HEK293 (cell line): ENCODE data around the gene NXPH4.

Source experiments
- AEBP2 ChIP-seq: fragments of 450-650 bp; formaldehyde crosslinking; IDR thresholded peaks from 2 replicates; pipeline ENCODE4 v1.5.1; 2016; ENCODE audit warnings: missing biosample characterization, missing genetic modification characterization, borderline replicate concordance
- BCL6B ChIP-seq: fragments of 450-650 bp; formaldehyde crosslinking; IDR thresholded peaks from 2 replicates; pipeline ENCODE4 v1.5.1; 2017; ENCODE audit warnings: missing biosample characterization, missing genetic modification characterization
- PATZ1 ChIP-seq: fragments of 450-650 bp; formaldehyde crosslinking; IDR thresholded peaks from 2 replicates; pipeline ENCODE4 v1.5.1; 2016; ENCODE audit warnings: missing biosample characterization, missing genetic modification characterization
- PRDM1 ChIP-seq: fragments of 450-650 bp; formaldehyde crosslinking; IDR thresholded peaks from 2 replicates; pipeline ENCODE4; 2016; ENCODE audit warnings: missing biosample characterization, missing genetic modification characterization
- SCRT2 ChIP-seq: fragments of 450-650 bp; formaldehyde crosslinking; IDR thresholded peaks from 2 replicates; pipeline ENCODE4 v1.5.1; 2016; ENCODE audit warnings: missing biosample characterization, missing genetic modification characterization
- ZNF18 ChIP-seq: fragments of 450-650 bp; formaldehyde crosslinking; IDR thresholded peaks from 2 replicates; pipeline ENCODE4 v1.5.1; 2016; ENCODE audit warnings: missing biosample characterization, missing genetic modification characterization
- ZNF19 ChIP-seq: fragments of 450-650 bp; formaldehyde crosslinking; IDR thresholded peaks from 2 replicates; pipeline ENCODE4; 2016; ENCODE audit warnings: missing biosample characterization, missing genetic modification characterization, low read depth
- ZNF266 ChIP-seq: fragments of 450-650 bp; formaldehyde crosslinking; IDR thresholded peaks from 2 replicates; pipeline ENCODE4 v1.5.1; 2016; ENCODE audit warnings: missing biosample characterization, missing genetic modification characterization, low read depth
- ZNF580 ChIP-seq: fragments of 450-650 bp; formaldehyde crosslinking; IDR thresholded peaks from 2 replicates; pipeline ENCODE4 v1.5.1; 2016; ENCODE audit warnings: missing biosample characterization, missing genetic modification characterization
- ZNF626 ChIP-seq: fragments of 450-650 bp; sonication (Bioruptor Pico); formaldehyde crosslinking; IDR thresholded peaks from 2 replicates; pipeline ENCODE4 v1.5.1; 2018; ENCODE audit warnings: missing biosample characterization, missing genetic modification characterization, inconsistent platforms
- ZNF639 ChIP-seq: fragments of 450-650 bp; formaldehyde crosslinking; IDR thresholded peaks from 2 replicates; pipeline ENCODE4 v1.5.1; 2016; ENCODE audit warnings: missing biosample characterization, missing genetic modification characterization
- ZNF692 ChIP-seq: fragments of 450-650 bp; formaldehyde crosslinking; IDR thresholded peaks from 2 replicates; pipeline ENCODE4 v1.5.1; 2016; ENCODE audit warnings: missing biosample characterization, missing genetic modification characterization
- ZNF777 ChIP-seq: fragments of 450-650 bp; formaldehyde crosslinking; IDR thresholded peaks from 2 replicates; pipeline ENCODE4 v1.5.1; 2017; ENCODE audit warnings: missing biosample characterization, missing genetic modification characterization, borderline replicate concordance
- ZNF785 ChIP-seq: fragments of 450-650 bp; formaldehyde crosslinking; IDR thresholded peaks from 2 replicates; pipeline ENCODE4 v1.5.1; 2016; ENCODE audit warnings: missing biosample characterization, missing genetic modification characterization

NXPH4 gene

GRCh38 chr12:57216921-57217879 lies 606 bp downstream of the NXPH4 start (continued):
- TF ChIP-seq BCL6B (tag by site-specific recombination) (no peak), ZNF580 (tag by site-specific recombination) (no peak), PRDM1 (tag by site-specific recombination) (no peak), ZNF639 (tag by site-specific recombination) (no peak), ZNF19 (no peak), ZNF777 (tag by site-specific recombination) (peak; percentile 41; the same call in 1 of the 2 replicates), ZNF626 (tag by site-specific recombination) (no peak), AEBP2 (tag by site-specific recombination) (no peak), ZNF785 (no peak), ZNF692 (tag by site-specific recombination) (peak; percentile 66), PATZ1 (tag by site-specific recombination) (peak; percentile 83), ZNF18 (tag by site-specific recombination) (no peak), SCRT2 (tag by site-specific recombination) (peak; percentile 67), ZNF266 (no peak)
